Adrenal gland (tissue), 5 donors: Measurements from ENCODE around the gene MICAL3.

Experiments used
- POLR2A ChIP-seq, 2 donors: fragments of 450-650 bp; IDR thresholded peaks; one replicate each; pipeline ENCODE4 v1.6.1; 2017; ENCODE audit warnings: antibody characterized with exemption in 2 of 2, mild to moderate bottlenecking in 2 of 2, moderate library complexity in 1 of 2
- TF ChIP-seq, protein P1 (sequence below), 6 experiments: fragments of 450-650 bp in 4 of 6; fragments of 200-600 bp in 2 of 6; sonication (generic) in 1 of 6; IDR thresholded peaks; 1 replicate in 5 of 6; 2 replicates in 1 of 6; pipeline versions ENCODE4 v1.5.1 to v1.8.0; 2016 to 2021; ENCODE audit warnings: antibody characterized with exemption in 6 of 6, mild to moderate bottlenecking in 2 of 6, moderate library complexity in 1 of 6
- donor health status: DM: no; HTN: no; CAD: no.

DNA sequence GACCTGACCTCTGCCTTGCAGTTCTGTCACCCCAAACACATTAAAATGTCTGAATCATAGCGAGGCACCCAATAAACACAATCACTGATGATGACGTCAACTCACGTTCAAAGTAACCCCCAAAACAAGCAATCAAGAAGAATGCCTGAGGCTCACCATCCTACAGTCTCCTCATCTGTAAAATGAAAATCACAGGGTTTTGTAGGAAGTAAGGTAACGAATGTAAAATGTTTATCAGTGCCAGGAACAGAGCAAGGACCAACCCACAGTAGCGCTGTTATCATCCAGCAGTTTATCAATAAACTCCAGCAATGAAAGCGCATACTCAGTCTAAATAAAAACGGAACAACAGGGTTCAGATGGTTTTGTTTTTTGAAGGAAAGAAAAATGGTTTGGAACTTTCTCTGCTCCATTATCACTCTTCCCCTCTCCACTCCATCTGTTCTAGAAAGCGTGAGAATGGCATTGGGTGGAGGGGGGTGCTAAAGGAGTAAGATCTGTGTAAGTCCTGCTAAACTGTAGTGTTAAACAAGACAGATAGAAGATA is 110.5 kb downstream of the MICAL3 start:
- no peak for TF ChIP-seq POLR2A (IDR thresholded peaks at IDR 0.05)
- TF ChIP-seq, protein P1, sequence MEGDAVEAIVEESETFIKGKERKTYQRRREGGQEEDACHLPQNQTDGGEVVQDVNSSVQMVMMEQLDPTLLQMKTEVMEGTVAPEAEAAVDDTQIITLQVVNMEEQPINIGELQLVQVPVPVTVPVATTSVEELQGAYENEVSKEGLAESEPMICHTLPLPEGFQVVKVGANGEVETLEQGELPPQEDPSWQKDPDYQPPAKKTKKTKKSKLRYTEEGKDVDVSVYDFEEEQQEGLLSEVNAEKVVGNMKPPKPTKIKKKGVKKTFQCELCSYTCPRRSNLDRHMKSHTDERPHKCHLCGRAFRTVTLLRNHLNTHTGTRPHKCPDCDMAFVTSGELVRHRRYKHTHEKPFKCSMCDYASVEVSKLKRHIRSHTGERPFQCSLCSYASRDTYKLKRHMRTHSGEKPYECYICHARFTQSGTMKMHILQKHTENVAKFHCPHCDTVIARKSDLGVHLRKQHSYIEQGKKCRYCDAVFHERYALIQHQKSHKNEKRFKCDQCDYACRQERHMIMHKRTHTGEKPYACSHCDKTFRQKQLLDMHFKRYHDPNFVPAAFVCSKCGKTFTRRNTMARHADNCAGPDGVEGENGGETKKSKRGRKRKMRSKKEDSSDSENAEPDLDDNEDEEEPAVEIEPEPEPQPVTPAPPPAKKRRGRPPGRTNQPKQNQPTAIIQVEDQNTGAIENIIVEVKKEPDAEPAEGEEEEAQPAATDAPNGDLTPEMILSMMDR (IDR thresholded peaks at IDR 0.05): no peak
